Brain microvascular endothelial cell (primary cell): ENCODE results near the gene CNN3.

Experiments used
- DNase-seq: peaks from one replicate; pipeline ENCODE4 v3.0.0-alpha.2; 2020
- H3K27ac ChIP-seq: fragments of 250-450 bp; sonication (Bioruptor Pico); 2 replicates; pipeline ENCODE4 v1.5.1; 2020; ENCODE audit warnings: mild to moderate bottlenecking, moderate library complexity
- H3K27me3 ChIP-seq: fragments of 250-450 bp; sonication (Bioruptor Pico); replicated peaks from 2 replicates; pipeline ENCODE4 v1.5.1; 2020; ENCODE audit warnings: mild to moderate bottlenecking
- H3K36me3 ChIP-seq: fragments of 250-450 bp; sonication (Bioruptor Pico); replicated peaks from 2 replicates; pipeline ENCODE4 v1.5.1; 2020; ENCODE audit warnings: mild to moderate bottlenecking
- H3K4me3 ChIP-seq: 2 replicates; pipeline ENCODE4 v1.5.1; 2011; ENCODE audit warnings: low read depth, mild to moderate bottlenecking, control low read depth, low read length, moderate library complexity
- in situ Hi-C: cut with HindIII; loops from 2 replicates; pipeline ENCODE4 v1.10.0; 2017; ENCODE audit warnings: low sequenced_read_pairs, low pct_ligation_motif_present
- TF ChIP-seq, protein P1 (sequence below): IDR thresholded peaks from 2 replicates; pipeline ENCODE4 v1.5.1; 2011; ENCODE audit warnings: low read depth, mild to moderate bottlenecking, moderate library complexity, low read length, control low read depth, inconsistent platforms; ENCODE audit errors: missing control alignments

The CNN3 gene

DNA sequence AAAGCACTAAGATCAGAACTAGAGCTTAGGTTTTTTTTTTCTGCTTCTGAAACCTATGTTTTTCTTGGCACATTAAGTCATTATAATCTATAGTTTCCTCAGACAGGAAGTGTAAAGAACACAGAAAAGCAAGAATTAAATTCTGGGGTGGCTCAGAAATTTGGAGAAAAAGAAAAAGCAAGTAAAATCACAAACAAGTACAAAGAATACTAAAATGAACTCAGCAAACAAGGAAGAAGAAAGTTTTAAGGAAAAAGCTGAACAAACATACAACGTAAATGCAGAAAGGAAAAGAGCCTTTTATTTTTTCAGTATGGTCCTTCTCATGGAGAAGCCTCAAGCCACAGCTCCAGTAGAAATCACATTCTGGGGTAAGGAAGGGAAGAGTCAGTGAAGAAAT is 8.6 kb upstream of the CNN3 start:
- no peak for DNase-seq
- Histone ChIP-seq H3K27me3 (no peaks in the 10 kb centered on the region), H3K36me3 (no peaks in the 10 kb centered on the region), H3K27ac (peak overlapping the region; percentile 23), H3K4me3 (no peak overlapping the region)
- TF ChIP-seq, protein P1, sequence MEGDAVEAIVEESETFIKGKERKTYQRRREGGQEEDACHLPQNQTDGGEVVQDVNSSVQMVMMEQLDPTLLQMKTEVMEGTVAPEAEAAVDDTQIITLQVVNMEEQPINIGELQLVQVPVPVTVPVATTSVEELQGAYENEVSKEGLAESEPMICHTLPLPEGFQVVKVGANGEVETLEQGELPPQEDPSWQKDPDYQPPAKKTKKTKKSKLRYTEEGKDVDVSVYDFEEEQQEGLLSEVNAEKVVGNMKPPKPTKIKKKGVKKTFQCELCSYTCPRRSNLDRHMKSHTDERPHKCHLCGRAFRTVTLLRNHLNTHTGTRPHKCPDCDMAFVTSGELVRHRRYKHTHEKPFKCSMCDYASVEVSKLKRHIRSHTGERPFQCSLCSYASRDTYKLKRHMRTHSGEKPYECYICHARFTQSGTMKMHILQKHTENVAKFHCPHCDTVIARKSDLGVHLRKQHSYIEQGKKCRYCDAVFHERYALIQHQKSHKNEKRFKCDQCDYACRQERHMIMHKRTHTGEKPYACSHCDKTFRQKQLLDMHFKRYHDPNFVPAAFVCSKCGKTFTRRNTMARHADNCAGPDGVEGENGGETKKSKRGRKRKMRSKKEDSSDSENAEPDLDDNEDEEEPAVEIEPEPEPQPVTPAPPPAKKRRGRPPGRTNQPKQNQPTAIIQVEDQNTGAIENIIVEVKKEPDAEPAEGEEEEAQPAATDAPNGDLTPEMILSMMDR = no peak
- in situ Hi-C loops = no loop called here

DNA sequence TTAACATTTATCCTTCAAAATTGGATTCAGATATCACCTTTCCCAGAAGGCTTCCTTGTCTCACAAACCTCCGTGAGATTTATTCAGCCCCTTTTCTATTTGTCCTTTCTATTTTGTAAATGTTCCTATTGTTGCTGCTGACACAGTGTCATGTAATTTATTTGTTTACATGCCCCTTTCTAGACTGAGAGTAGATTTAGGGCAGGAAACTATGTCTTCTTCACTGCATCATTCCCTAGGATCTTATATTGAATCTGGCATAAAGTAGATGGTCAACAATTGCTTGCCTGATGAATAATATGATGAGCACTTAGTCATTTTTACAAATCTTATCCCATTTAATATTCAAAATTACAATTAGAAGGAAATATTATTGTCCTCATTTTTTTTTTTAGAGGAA is 8.1 kb upstream of the CNN3 start:
- Histone ChIP-seq H3K27ac (no peak overlapping the region), H3K27me3 (no peaks in the 10 kb centered on the region), H3K36me3 (no peaks in the 10 kb centered on the region), H3K4me3 (no peak overlapping the region)
- no peak for DNase-seq
- TF ChIP-seq, protein P1 = no peak
- in situ Hi-C loops = no loop called here

DNA sequence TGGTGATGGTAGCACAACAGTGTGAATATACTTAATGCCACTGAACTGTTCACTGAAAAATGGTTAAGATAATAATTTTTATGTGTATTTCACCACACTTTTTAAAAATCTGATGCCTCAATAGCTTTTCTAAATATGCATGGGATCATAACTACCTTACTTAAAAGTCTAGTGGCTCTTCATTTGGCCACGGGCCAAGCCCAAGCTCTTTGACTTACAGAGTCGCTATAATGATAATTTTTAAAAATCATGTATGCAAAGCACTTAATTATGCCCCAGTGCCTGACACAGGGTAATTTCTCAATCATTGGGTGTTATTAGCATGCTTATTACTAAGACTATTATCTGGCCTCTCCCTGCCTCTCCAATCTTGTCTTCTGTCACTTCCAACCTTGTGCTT is 7.6 kb upstream of the CNN3 start:
- TF ChIP-seq, protein P1 = no peak
- in situ Hi-C loops = no loop called here

DNA sequence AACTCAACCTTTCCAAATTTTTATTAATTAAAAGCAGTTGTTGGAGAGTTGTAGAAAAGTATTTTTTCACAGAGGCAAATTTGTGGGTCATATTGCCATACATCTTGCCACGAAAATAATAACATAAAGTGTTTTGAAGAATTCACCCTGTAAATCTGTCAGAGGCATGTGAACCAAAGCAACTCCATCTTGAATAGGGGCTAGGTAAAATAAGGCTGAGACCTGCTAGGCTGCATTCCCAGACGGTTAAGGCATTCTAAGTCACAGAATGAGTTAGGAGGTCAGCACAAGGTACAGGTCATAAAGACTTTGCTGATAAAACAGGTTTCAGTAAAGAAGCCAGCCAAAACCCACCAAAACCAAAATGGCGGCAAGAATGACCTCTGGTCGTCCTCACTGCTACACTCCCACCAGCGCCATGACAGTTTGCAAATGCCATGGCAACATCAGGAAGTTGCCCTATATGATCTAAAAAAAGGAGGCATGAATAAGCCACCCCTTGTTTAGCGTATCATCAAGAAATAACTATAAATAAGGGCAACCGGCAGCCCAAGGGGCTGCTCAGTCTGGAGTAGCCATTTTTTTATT is 4.4 kb upstream of the CNN3 start:
- TF ChIP-seq, protein P1 = no peak
- Histone ChIP-seq H3K36me3 (no peaks in the 10 kb centered on the region), H3K4me3 (no peak overlapping the region), H3K27ac (no peak overlapping the region), H3K27me3 (no peaks in the 10 kb centered on the region)
- DNase-seq = no peak
- in situ Hi-C loops = no loop called here

More for the DNA sequence above, 7.6 kb upstream of the CNN3 start:
- H3K27ac ChIP-seq = no peak overlapping the region
- no peaks in the 10 kb centered on the region for H3K27me3 ChIP-seq
- no peak for DNase-seq
- H3K4me3 ChIP-seq = no peak overlapping the region
- H3K36me3 ChIP-seq = no peaks in the 10 kb centered on the region

DNA sequence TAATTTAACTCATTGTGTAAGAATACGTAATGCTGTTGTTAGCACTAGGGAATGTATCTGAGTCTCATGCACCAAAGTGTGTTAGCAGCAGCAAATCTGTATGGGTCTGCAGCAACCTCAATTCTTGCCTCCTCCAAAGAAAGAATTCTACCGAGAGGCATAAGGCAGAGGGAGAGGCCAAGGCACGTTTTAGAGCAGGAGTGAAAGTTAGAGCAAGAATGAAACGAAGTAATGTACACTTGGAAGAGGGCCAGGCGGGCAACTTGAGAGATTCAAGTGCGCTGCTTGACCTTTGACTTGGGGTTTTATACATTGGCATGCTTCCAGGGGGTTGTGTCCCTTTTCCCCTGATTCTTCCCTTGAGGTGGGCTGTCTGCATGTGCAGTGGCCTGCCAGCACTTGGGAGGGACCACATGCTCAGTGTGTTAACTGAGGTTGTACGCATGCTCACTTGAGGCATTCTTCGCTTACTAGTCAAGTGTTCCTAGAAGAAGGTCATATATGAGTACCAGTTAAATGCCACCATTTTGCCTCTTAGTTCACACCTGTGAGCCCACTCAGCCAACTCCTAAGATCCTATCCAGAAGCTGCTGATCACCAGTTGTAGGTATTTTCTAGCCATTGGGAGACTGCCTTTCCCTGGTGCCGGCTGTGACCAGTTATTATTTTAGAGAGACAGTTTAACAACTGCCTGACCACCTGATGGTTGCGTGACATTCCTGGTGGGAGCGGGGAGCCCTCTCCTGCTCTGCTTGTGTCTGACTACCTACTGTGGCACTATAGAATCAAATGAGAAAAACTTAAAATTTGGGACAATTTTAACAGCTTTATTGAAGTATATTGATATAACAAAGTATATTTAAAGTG is 2.7 kb upstream of the CNN3 start:
- in situ Hi-C loops = no loop called here
- TF ChIP-seq, protein P1 = no peak
- DNase-seq = no peak
- H3K27me3 ChIP-seq = no peaks in the 10 kb centered on the region
- H3K4me3 ChIP-seq = peak overlapping the region; percentile 18
- no peak overlapping the region for H3K27ac ChIP-seq
- no peaks in the 10 kb centered on the region for H3K36me3 ChIP-seq
